H9 (cell line): ENCODE data around the gene ETV6. TPM values are rescaled to one million over a fixed set of nuclear protein-coding genes. Genes with fewer than 3 reads are reported as not detected.

Experiments
- DNase-seq: peaks from one replicate; pipeline ENCODE4 v3.0.0-alpha.2; 2017
- H2AFZ ChIP-seq: one replicate; pipeline ENCODE4 v1.6.1; 2013; ENCODE audit warnings: mild to moderate bottlenecking, low read length, control low read depth, moderate library complexity
- H2AK5ac ChIP-seq: 2 replicates; pipeline ENCODE4 v1.6.1; 2013; ENCODE audit warnings: low read length, control low read depth, mixed read lengths; ENCODE audit not compliant: insufficient read length
- H2BK120ac ChIP-seq: one replicate; pipeline ENCODE4 v1.6.1; 2013; ENCODE audit warnings: low read depth, mild to moderate bottlenecking, low read length, control low read depth, inconsistent platforms; ENCODE audit not compliant: poor library complexity, severe bottlenecking
- H2BK12ac ChIP-seq: 2 replicates; pipeline ENCODE4 v1.6.1; 2013; ENCODE audit warnings: low read length, control low read depth, mixed read lengths, low read depth; ENCODE audit not compliant: insufficient read length
- H2BK15ac ChIP-seq: 2 replicates; pipeline ENCODE4 v1.6.1; 2013; ENCODE audit warnings: low read depth, low read length, control low read depth
- H2BK20ac ChIP-seq: one replicate; pipeline ENCODE4 v1.6.1; 2013; ENCODE audit warnings: low read depth, mild to moderate bottlenecking, low read length, control low read depth, inconsistent platforms; ENCODE audit not compliant: poor library complexity, severe bottlenecking
- H2BK5ac ChIP-seq: 2 replicates; pipeline ENCODE4 v1.6.1; 2013; ENCODE audit warnings: low read length, control low read depth, mixed read lengths; ENCODE audit not compliant: insufficient read length
- H3K14ac ChIP-seq: 2 replicates; pipeline ENCODE4 v1.6.1; 2013; ENCODE audit warnings: low read length, control low read depth; ENCODE audit not compliant: insufficient read depth
- H3K18ac ChIP-seq: 2 replicates; pipeline ENCODE4 v1.6.1; 2013; ENCODE audit warnings: low read depth, mild to moderate bottlenecking, mixed read lengths, low read length, control low read depth; ENCODE audit not compliant: insufficient read length
- H3K23ac ChIP-seq: 2 replicates; pipeline ENCODE4 v1.6.1; 2013; ENCODE audit warnings: low read length, control low read depth, mixed read lengths, low read depth; ENCODE audit not compliant: insufficient read length
- H3K23me2 ChIP-seq: 2 replicates; pipeline ENCODE4 v1.6.1; 2013; ENCODE audit warnings: low read depth, mild to moderate bottlenecking, mixed read lengths, low read length, control low read depth; ENCODE audit not compliant: insufficient read length, poor library complexity, severe bottlenecking
- H3K27ac ChIP-seq: 2 replicates; pipeline ENCODE4 v1.5.1; 2013; ENCODE audit warnings: low read length, control low read depth, mixed read lengths, low read depth; ENCODE audit not compliant: insufficient read length
- H3K27me3 ChIP-seq: 2 replicates; pipeline ENCODE4 v1.6.1; 2013; ENCODE audit warnings: low read length, control low read depth, inconsistent platforms; ENCODE audit not compliant: insufficient read depth
- H3K4ac ChIP-seq: 2 replicates; pipeline ENCODE4 v1.6.1; 2013; ENCODE audit warnings: low read depth, mild to moderate bottlenecking, control low read depth, inconsistent platforms, low read length, moderate library complexity
- H3K4me1 ChIP-seq: 2 replicates; pipeline ENCODE4 v1.6.1; 2013; ENCODE audit warnings: low read length, control low read depth, inconsistent platforms; ENCODE audit not compliant: insufficient read depth
- H3K4me2 ChIP-seq: 2 replicates; pipeline ENCODE4 v1.6.1; 2013; ENCODE audit warnings: low read length, control low read depth, mixed read lengths; ENCODE audit not compliant: insufficient read length, insufficient read depth
- H3K56ac ChIP-seq: 2 replicates; pipeline ENCODE4 v1.6.1; 2013; ENCODE audit warnings: low read depth, mild to moderate bottlenecking, mixed read lengths, low read length, control low read depth; ENCODE audit not compliant: insufficient read length
- H3K79me1 ChIP-seq: 2 replicates; pipeline ENCODE4 v1.6.1; 2013; ENCODE audit warnings: low read depth, mild to moderate bottlenecking, moderate library complexity, low read length, control low read depth, inconsistent platforms; ENCODE audit not compliant: insufficient read depth, poor library complexity, severe bottlenecking
- H3K79me2 ChIP-seq: 2 replicates; pipeline ENCODE4 v1.6.1; 2013; ENCODE audit warnings: low read length, control low read depth, inconsistent platforms; ENCODE audit not compliant: insufficient read depth
- H3K9ac ChIP-seq: 2 replicates; pipeline ENCODE4 v1.6.1; 2013; ENCODE audit warnings: low read length, control low read depth, mixed read lengths; ENCODE audit not compliant: insufficient read length; ENCODE audit errors: extremely low read depth
- H3K9me3 ChIP-seq: one replicate; pipeline ENCODE4 v1.6.1; 2013; ENCODE audit warnings: low read depth, low read length, inconsistent platforms; ENCODE audit not compliant: control insufficient read depth
- H3T11ph ChIP-seq: one replicate; pipeline ENCODE4 v1.6.1; 2013; ENCODE audit warnings: mild to moderate bottlenecking, low read length, control low read depth, inconsistent platforms
- H4K20me1 ChIP-seq: one replicate; pipeline ENCODE4 v1.6.1; 2013; ENCODE audit not compliant: control insufficient read depth, insufficient read length, insufficient read depth
- H4K5ac ChIP-seq: 2 replicates; pipeline ENCODE4 v1.6.1; 2013; ENCODE audit warnings: low read depth, mild to moderate bottlenecking, mixed read lengths, low read length, control low read depth; ENCODE audit not compliant: insufficient read length
- H4K8ac ChIP-seq: replicated peaks from 2 replicates; pipeline ENCODE4 v1.6.1; 2013; ENCODE audit warnings: low read length, control low read depth, mixed read lengths, low read depth; ENCODE audit not compliant: insufficient read length
- H4K91ac ChIP-seq: 2 replicates; pipeline ENCODE4 v1.6.1; 2013; ENCODE audit warnings: low read depth, mild to moderate bottlenecking, moderate library complexity, mixed read lengths, low read length, control low read depth; ENCODE audit not compliant: insufficient read length
- H3K27ac Mint-ChIP-seq, 3 experiments: 2 replicates in 2 of 3; 3 replicates in 1 of 3; pipeline ENCODE4 v1.8.0; 2020 to 2021; ENCODE audit warnings: mixed read lengths in 3 of 3, mild to moderate bottlenecking in 1 of 3, moderate library complexity in 1 of 3
- H3K27me3 Mint-ChIP-seq: 2 replicates; pipeline ENCODE4 v1.8.0; 2021; ENCODE audit warnings: low read depth, mild to moderate bottlenecking, moderate library complexity, mixed read lengths
- H3K36me3 Mint-ChIP-seq, 3 experiments: 2 replicates in 2 of 3; 3 replicates in 1 of 3; pipeline ENCODE4 v1.8.0; 2020 to 2021; ENCODE audit warnings: low read depth in 3 of 3, mixed read lengths in 3 of 3; ENCODE audit not compliant: insufficient read depth in 1 of 3
- H3K4me1 Mint-ChIP-seq, 2 experiments: 2 replicates each; pipeline ENCODE4 v1.8.0; 2020; ENCODE audit warnings: mixed read lengths in 2 of 2
- H3K4me3 Mint-ChIP-seq, 2 experiments: 2 replicates in 1 of 2; 3 replicates in 1 of 2; pipeline ENCODE4 v1.8.0; 2020 to 2021; ENCODE audit warnings: mild to moderate bottlenecking in 2 of 2, mixed read lengths in 2 of 2, moderate library complexity in 1 of 2
- H3K9me3 Mint-ChIP-seq, 2 experiments: 2 replicates in 1 of 2; 3 replicates in 1 of 2; pipeline ENCODE4 v1.8.0; 2020; ENCODE audit warnings: mild to moderate bottlenecking in 2 of 2, mixed read lengths in 2 of 2, moderate library complexity in 1 of 2
- CTCF ChIP-seq: fragments of 200-600 bp; sonication (generic); conservative IDR thresholded peaks from 3 replicates; pipeline ENCODE4 v1.8.0; 2021; ENCODE audit warnings: antibody characterized with exemption, mild to moderate bottlenecking
- WGBS: extraction: QIAGEN DNeasy Blood & Tissue Kit; methylation state at CpG from one replicate; pipeline ENCODE4 v1.1.7; 2013; ENCODE audit warnings: missing lambda C conversion rate, low lambda C conversion rate, mixed read lengths; ENCODE audit not compliant: insufficient read length; ENCODE audit errors: extremely low coverage; 5-methylcytosine and 5-hydroxymethylcytosine counted together
- total RNA-seq: library from RNA; stranded (reverse); gene quantifications from 2 replicates; pipeline ENCODE4 v1.2.1, GENCODE V29; 2021

ETV6 gene
- total RNA-seq, 1 experiment from 2014 or later: 28.7 TPM

GRCh38 chr12:11768233-11768965 is 118.9 kb downstream of the ETV6 start:
- Histone ChIP-seq H2AFZ (no peak overlapping the region), H3K27me3 (no peaks in the 10 kb centered on the region), H2BK5ac (no peak overlapping the region), H3K9ac (no peak overlapping the region), H3K14ac (no peak overlapping the region), H3K9me3 (no peaks in the 10 kb centered on the region), H3K79me1 (no peaks in the 10 kb centered on the region), H2BK15ac (no peak overlapping the region), H4K5ac (no peak overlapping the region), H2BK120ac (no peak overlapping the region), H3K18ac (no peak overlapping the region), H2BK12ac (no peak overlapping the region), H3K4me1 (no peaks in the 10 kb centered on the region; the same call in 1 of the 2 replicates), H3K79me2 (no peaks in the 10 kb centered on the region; the same call in 1 of the 2 replicates), H3K56ac (no peak overlapping the region), H4K8ac (no peak overlapping the region), H3K27ac (no peak overlapping the region), H2BK20ac (no peak overlapping the region), H3T11ph (no peak overlapping the region), H3K23ac (no peak overlapping the region), H4K20me1 (no peaks in the 10 kb centered on the region), H3K4ac (no peak overlapping the region), H3K4me2 (no peak overlapping the region), H2AK5ac (no peak overlapping the region), H3K23me2 (no peaks in the 10 kb centered on the region), H4K91ac (no peak overlapping the region)
- Mint-ChIP-seq H3K36me3 (peaks cover 0 to 5% (median 0%) of the 10 kb centered on the region in 3 experiments; a peak in 1 of 7 replicates), H3K9me3 (no peaks in the 10 kb centered on the region), H3K4me3 (no peak overlapping the region), H3K27me3 (no peaks in the 10 kb centered on the region), H3K27ac (peak overlapping the region; percentile 30 to 41 (median 34); a peak in 1 of 7 replicates), H3K4me1 (peaks cover 30 to 41% of the 10 kb centered on the region in 2 experiments)
- no peak for TF ChIP-seq CTCF
- no CpG with 5 or more reads among the region's 5 CpGs for WGBS
- DNase-seq: no peak
